BE2C (cell line): Measurements from ENCODE around the gene PRAF2.

Experiments
- DNase-seq: peaks from one replicate; pipeline ENCODE4 v3.0.0-alpha.2; 2020
- H3K27me3 ChIP-seq: fragments of 250-450 bp; sonication (Bioruptor Pico); 2 replicates; pipeline ENCODE4 v1.5.1; 2020; ENCODE audit warnings: mild to moderate bottlenecking
- H3K36me3 ChIP-seq: fragments of 250-450 bp; sonication (Bioruptor Pico); 2 replicates; pipeline ENCODE4 v1.5.1; 2020; ENCODE audit warnings: mild to moderate bottlenecking
- H3K4me1 ChIP-seq: fragments of 250-450 bp; sonication (Bioruptor Pico); 2 replicates; pipeline ENCODE4 v1.5.1; 2020
- H3K4me3 ChIP-seq: 2 replicates; pipeline ENCODE4 v1.5.1; 2011; ENCODE audit warnings: low read depth, low read length
- H3K9me3 ChIP-seq: fragments of 250-450 bp; sonication (Bioruptor Pico); 2 replicates; pipeline ENCODE4 v1.5.1; 2020
- CTCF ChIP-seq: IDR thresholded peaks from 2 replicates; pipeline ENCODE4 v1.5.1; 2012; ENCODE audit warnings: mild to moderate bottlenecking, low read depth, low read length

PRAF2 gene

GRCh38 chrX:49070988-49071387 lies 2.8 kb downstream of the PRAF2 start:
- DNase-seq: no peak
- no peak for TF ChIP-seq CTCF
- Histone ChIP-seq H3K36me3 (no peaks in the 10 kb centered on the region; the same call in 1 of the 2 replicates), H3K27me3 (no peaks in the 10 kb centered on the region), H3K9me3 (no peaks in the 10 kb centered on the region), H3K4me3 (no peak overlapping the region), H3K4me1 (no peaks in the 10 kb centered on the region)

GRCh38 chrX:49069038-49069437 lies 4.8 kb downstream of the PRAF2 start:
- TF ChIP-seq CTCF: no peak
- Histone ChIP-seq H3K4me1 (no peaks in the 10 kb centered on the region), H3K27me3 (no peaks in the 10 kb centered on the region), H3K4me3 (no peak overlapping the region), H3K9me3 (no peaks in the 10 kb centered on the region), H3K36me3 (no peaks in the 10 kb centered on the region; the same call in 1 of the 2 replicates)
- DNase-seq: no peak

GRCh38 chrX:49067285-49068120 lies 6.3 kb downstream of the PRAF2 start:
- H3K4me1 ChIP-seq: no peaks in the 10 kb centered on the region
- no peaks in the 10 kb centered on the region for H3K27me3 ChIP-seq
- no peaks in the 10 kb centered on the region; the same call in 1 of the 2 replicates for H3K36me3 ChIP-seq
- no peak for TF ChIP-seq CTCF
- no peak for DNase-seq
- no peak overlapping the region for H3K4me3 ChIP-seq
- no peaks in the 10 kb centered on the region for H3K9me3 ChIP-seq

- no peak for DNase-seq
- no peaks in the 10 kb centered on the region for H3K4me1 ChIP-seq
- H3K9me3 ChIP-seq: no peaks in the 10 kb centered on the region
- H3K36me3 ChIP-seq: no peaks in the 10 kb centered on the region
- H3K27me3 ChIP-seq: no peaks in the 10 kb centered on the region
- TF ChIP-seq CTCF: no peak
- H3K4me3 ChIP-seq: no peak overlapping the region
These were observed 7.1 kb downstream of the PRAF2 start for GRCh38 chrX:49066690-49067089.

DNA sequence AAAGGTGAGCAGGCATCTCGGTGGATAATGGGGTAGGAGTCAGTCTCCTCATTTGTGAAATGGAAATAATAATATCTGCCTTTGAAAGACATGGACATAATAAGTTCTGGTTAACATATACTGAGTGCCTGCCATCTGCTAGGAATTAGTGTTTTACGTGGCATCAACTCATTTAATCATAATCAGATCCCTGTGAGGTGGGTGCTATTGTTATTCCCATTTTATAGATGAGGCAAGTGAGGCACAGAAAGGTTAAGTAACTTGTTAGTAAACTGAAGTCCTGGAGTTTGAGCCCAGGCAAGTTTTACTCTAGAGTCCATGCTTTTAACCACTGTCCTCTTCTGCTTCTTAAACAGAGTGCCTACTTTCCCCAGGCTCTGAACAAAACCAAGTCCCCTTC lies 7.5 kb downstream of the PRAF2 start:
- no peaks in the 10 kb centered on the region for H3K36me3 ChIP-seq
- DNase-seq: no peak
- no peaks in the 10 kb centered on the region for H3K4me1 ChIP-seq
- no peaks in the 10 kb centered on the region for H3K27me3 ChIP-seq
- TF ChIP-seq CTCF: no peak
- no peaks in the 10 kb centered on the region for H3K9me3 ChIP-seq
- no peak overlapping the region for H3K4me3 ChIP-seq

DNA sequence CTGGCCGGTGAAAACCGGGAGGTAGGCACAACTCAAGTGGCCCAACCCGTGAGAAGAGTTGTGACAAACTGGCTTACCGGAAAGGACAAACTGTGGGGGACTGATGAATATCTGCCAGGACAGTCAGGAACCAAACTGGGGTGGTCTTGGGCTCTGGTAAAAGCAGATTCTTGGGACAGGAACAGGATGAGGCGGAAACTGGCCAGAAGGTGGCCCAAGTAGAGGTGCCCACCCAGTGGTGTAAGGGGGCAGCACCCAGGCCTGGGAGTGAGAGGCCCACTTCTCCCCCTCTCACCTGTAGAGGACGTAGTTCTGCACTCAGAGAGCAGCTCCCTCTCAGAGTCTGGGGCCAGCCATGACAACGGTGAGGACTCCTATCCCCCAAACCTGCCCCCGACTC lies 9.1 kb downstream of the PRAF2 start:
- Histone ChIP-seq H3K27me3 (no peaks in the 10 kb centered on the region), H3K36me3 (no peaks in the 10 kb centered on the region), H3K4me3 (no peak overlapping the region), H3K4me1 (no peaks in the 10 kb centered on the region), H3K9me3 (no peaks in the 10 kb centered on the region)
- DNase-seq: no peak
- TF ChIP-seq CTCF: no peak
